Skeletal muscle cell (primary cell): ENCODE measurements around the gene RPAP3.

Experiments used
- DNase-seq: peaks from one replicate; pipeline ENCODE4 v3.0.0-alpha.2; 2010; ENCODE audit warnings: low read depth
- H3K4me3 ChIP-seq: 2 replicates; pipeline ENCODE4 v1.5.1; 2011; ENCODE audit warnings: low read depth, mild to moderate bottlenecking, control low read depth, low read length, moderate library complexity

Gene RPAP3

GRCh38 chr12:47621960-47622359 is 83.9 kb downstream of the RPAP3 start:
- DNase-seq, result no peak
- H3K4me3 ChIP-seq, result no peak overlapping the region

DNA sequence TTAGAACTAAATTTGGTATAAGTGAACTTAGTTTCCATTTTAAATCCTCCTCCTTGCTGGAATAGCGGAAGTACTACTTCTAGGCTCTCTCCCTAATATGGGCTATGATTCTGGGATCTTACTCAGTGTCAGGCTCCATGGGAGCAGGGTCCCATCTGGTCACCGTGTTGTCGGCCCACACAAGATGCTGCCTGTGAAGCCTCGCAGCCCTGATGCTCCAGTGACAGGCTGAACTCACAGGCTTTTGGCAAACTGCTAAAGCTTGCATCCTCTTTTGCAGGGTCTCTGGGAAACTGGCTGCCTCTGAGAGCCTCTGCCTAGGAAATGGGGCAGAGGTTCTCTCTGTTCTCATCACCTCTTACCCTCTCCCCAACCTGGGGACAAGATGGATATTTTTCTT is 88.4 kb downstream of the RPAP3 start:
- H3K4me3 ChIP-seq, result no peak overlapping the region
- no peak for DNase-seq

GRCh38 chr12:47616440-47616839 is 89.4 kb downstream of the RPAP3 start:
- no peak for DNase-seq
- H3K4me3 ChIP-seq, result no peak overlapping the region

- no peak overlapping the region for H3K4me3 ChIP-seq
These were observed 90.1 kb downstream of the RPAP3 start for GRCh38 chr12:47615711-47616110.

DNA sequence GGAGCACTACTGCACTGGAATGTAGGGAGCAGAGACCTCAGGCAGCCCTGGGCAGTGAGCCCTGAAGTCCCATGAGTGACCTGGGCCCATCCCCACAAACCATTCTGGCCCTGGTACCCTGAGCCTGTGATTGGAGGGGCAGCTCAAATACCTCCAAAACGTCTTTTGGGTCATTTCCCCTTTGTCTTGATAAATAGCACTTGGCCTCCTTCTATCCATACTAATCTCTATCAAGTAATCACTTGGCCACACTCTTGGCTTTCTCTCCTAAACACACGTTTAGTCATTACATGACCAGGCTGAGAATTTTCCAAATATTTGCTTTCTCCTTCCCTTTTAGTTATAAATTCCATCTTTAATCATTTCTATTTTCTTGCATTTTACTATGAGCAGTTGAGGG is 91.3 kb downstream of the RPAP3 start:
- no peak overlapping the region for H3K4me3 ChIP-seq
- no peak for DNase-seq

More at GRCh38 chr12:47615711-47616110, 90.1 kb downstream of the RPAP3 start:
- DNase-seq, result no peak

DNA sequence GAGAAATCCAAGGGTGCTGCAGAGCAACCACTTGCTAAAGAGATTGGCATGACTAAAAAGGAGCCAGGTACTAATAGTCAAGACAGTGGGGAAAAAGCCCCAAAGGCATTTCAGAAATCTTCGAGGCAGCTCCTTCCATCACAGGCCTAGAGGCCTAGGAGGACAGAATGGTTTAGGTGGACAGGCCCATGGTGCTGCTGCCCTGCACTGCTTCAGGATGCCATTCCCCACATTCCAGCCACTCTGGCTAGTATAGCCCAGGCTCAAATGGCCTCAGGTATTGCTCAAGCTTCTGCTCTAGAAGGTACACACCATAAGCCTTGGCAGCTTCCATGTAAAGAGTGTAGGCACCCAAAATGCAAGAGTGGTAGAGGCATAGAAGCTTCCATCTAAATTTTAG is 92.9 kb downstream of the RPAP3 start:
- H3K4me3 ChIP-seq, result no peak overlapping the region
- no peak for DNase-seq

GRCh38 chr12:47611906-47612305 is 93.9 kb downstream of the RPAP3 start:
- DNase-seq, result no peak
- no peak overlapping the region for H3K4me3 ChIP-seq
